Prostate gland (tissue), 2 donors: ENCODE data around the gene NRM.
A peak's percentile ranks its signal among the peaks of the same experiment; 100 is the strongest.

Experiments
- CTCF ChIP-seq, 4 experiments: fragments of 200-600 bp in 2 of 4; fragments of 450-650 bp in 2 of 4; sonication (generic) in 2 of 4; IDR thresholded peaks; 1 replicate in 3 of 4; 2 replicates in 1 of 4; pipeline ENCODE4 v1.5.1; 2016 to 2019; ENCODE audit warnings: antibody characterized with exemption in 4 of 4, mild to moderate bottlenecking in 2 of 4, moderate library complexity in 2 of 4
- POLR2A ChIP-seq: fragments of 450-650 bp; IDR thresholded peaks from one replicate; pipeline ENCODE4 v1.6.1; 2016; ENCODE audit warnings: antibody characterized with exemption, mild to moderate bottlenecking
- POLR2AphosphoS5 ChIP-seq: sonication (generic); formaldehyde crosslinking; IDR thresholded peaks from one replicate; pipeline ENCODE4 v1.6.1; 2017; ENCODE audit warnings: antibody characterized with exemption

GRCh38 chr6:30690403-30691207 is at the start of gene NRM:
- peak in 2 of 4 experiments; percentile 13 to 19 for TF ChIP-seq CTCF (IDR thresholded peaks at IDR 0.05)
- peak; percentile 22 for TF ChIP-seq POLR2A
- TF ChIP-seq POLR2AphosphoS5 = peak; percentile 78
